ENCODE results near the gene PRMT7. TPM values are rescaled to one million over a fixed set of nuclear protein-coding genes. Genes with fewer than 3 reads are reported as not detected.

Gene PRMT7
- total RNA-seq, 2 experiments from 2014 or later = 80.4 to 85.1 TPM

DNA sequence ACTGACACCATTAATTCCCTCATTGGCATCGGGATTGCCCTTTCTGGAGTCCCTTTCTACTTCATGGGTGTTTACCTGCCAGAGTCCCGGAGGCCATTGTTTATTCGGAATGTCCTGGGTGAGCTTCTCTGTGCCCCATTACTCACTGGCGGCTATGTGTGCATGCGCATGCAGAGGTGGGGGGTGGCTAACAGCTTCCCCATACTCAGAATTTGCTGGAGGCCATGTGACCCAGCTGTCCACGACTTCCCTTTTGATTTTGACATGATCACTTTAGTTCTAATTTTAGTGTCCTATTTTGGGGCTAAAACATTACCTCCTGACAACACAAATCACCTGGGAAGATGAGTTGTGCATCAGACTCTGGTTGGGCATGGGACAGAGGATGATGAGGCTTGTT is 14.1 kb upstream of the PRMT7 start:
- Histone ChIP-seq H3K27ac (ENCODE audit: low read depth, low read length, poor library complexity, severe bottlenecking) (no peak overlapping the region), H3K4me2 (ENCODE audit: low read length) (no peak overlapping the region), H3K79me2 (ENCODE audit: insufficient read depth, low read depth, low read length) (no peaks in the 10 kb centered on the region), H3K4me1 (ENCODE audit: insufficient read depth, low read length, poor library complexity, severe bottlenecking) (peaks cover 6% of the 10 kb centered on the region), H3K9me3 (ENCODE audit: low read length) (no peaks in the 10 kb centered on the region), H3K9me2 (ENCODE audit: insufficient read depth, low read length) (no peaks in the 10 kb centered on the region), H3K4me3 (ENCODE audit: low read depth, low read length, poor library complexity, severe bottlenecking) (no peak overlapping the region), H4K20me1 (ENCODE audit: insufficient read depth, low read length) (peaks cover 6% of the 10 kb centered on the region; the same call in 1 of the 2 replicates), H2AFZ (ENCODE audit: low read length) (no peak overlapping the region), H3K36me3 (ENCODE audit: insufficient read depth, low read length) (peaks cover 100% of the 10 kb centered on the region)
- no peak for DNase-seq (ENCODE audit: low spot score)
- intact Hi-C loops (cut with micrococcal nuclease; ENCODE audit: unreplicated experiment) = no loop called here
- ChIA-PET CTCF (ENCODE audit: unreplicated experiment) (interaction anchor here (0.6 kb wide), 1 partner anchor 698 kb away, joined by 7 read pairs; no protein-coding TSS in a partner anchor), POLR2A (interaction anchor here (0.5 to 1.3 kb wide), 6 partner anchors 9 to 1147 kb away, joined by 3 to 5 read pairs (median 3); no protein-coding TSS in a partner anchor)
- no TSS peak for BruUV-seq (replicated peaks)
- TF ChIP-seq, protein P1, sequence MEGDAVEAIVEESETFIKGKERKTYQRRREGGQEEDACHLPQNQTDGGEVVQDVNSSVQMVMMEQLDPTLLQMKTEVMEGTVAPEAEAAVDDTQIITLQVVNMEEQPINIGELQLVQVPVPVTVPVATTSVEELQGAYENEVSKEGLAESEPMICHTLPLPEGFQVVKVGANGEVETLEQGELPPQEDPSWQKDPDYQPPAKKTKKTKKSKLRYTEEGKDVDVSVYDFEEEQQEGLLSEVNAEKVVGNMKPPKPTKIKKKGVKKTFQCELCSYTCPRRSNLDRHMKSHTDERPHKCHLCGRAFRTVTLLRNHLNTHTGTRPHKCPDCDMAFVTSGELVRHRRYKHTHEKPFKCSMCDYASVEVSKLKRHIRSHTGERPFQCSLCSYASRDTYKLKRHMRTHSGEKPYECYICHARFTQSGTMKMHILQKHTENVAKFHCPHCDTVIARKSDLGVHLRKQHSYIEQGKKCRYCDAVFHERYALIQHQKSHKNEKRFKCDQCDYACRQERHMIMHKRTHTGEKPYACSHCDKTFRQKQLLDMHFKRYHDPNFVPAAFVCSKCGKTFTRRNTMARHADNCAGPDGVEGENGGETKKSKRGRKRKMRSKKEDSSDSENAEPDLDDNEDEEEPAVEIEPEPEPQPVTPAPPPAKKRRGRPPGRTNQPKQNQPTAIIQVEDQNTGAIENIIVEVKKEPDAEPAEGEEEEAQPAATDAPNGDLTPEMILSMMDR (conservative IDR thresholded peaks at IDR 0.05; ENCODE audit: low read length) = no peak
- no peak for TF ChIP-seq EZH2phosphoT487 (IDR thresholded peaks at IDR 0.05; ENCODE audit: borderline replicate concordance, low read depth, low read length)

DNA sequence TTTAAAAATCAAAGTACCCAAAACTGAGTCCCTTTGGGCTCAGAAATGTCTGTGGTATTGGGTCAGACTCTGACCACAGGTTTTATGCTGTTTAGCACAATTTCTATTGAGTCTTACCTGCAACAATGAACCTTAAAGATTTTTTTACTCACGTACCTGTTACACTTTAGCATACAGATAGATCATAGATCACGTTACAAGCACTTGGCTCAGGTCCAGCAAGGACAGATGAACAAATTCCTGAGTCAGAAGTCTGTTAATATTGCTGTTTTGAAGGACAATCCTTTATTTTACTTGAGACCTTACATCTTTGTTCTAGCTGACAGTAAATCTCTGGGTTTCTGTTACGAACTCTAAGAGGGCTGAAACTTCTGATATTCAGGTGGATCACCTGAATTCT is 12.9 kb upstream of the PRMT7 start:
- no peak for DNase-seq (ENCODE audit: low spot score)
- Histone ChIP-seq H4K20me1 (ENCODE audit: insufficient read depth, low read length) (peaks cover 6% of the 10 kb centered on the region; the same call in 1 of the 2 replicates), H2AFZ (ENCODE audit: low read length) (no peak overlapping the region), H3K36me3 (ENCODE audit: insufficient read depth, low read length) (peaks cover 100% of the 10 kb centered on the region), H3K4me3 (ENCODE audit: low read depth, low read length, poor library complexity, severe bottlenecking) (no peak overlapping the region), H3K9me3 (ENCODE audit: low read length) (no peaks in the 10 kb centered on the region), H3K4me1 (ENCODE audit: insufficient read depth, low read length, poor library complexity, severe bottlenecking) (no peaks in the 10 kb centered on the region), H3K4me2 (ENCODE audit: low read length) (no peak overlapping the region), H3K9me2 (ENCODE audit: insufficient read depth, low read length) (no peaks in the 10 kb centered on the region), H3K79me2 (ENCODE audit: insufficient read depth, low read depth, low read length) (no peaks in the 10 kb centered on the region), H3K27ac (ENCODE audit: low read depth, low read length, poor library complexity, severe bottlenecking) (no peak overlapping the region)
- TSS peak; percentile 61 for BruUV-seq (replicated peaks)
- POLR2A ChIA-PET = interaction anchor here (1.0 to 4.4 kb wide), 2 partner anchors 8 to 13 kb away, joined by 3 to 16 read pairs; partner anchors contain the start of genes PRMT7 and SLC7A6OS
- CTCF ChIA-PET (ENCODE audit: unreplicated experiment) = no interaction called here
- TF ChIP-seq, protein P1 (conservative IDR thresholded peaks at IDR 0.05; ENCODE audit: low read length) = no peak
- no peak for TF ChIP-seq EZH2phosphoT487 (IDR thresholded peaks at IDR 0.05; ENCODE audit: borderline replicate concordance, low read depth, low read length)
- intact Hi-C loops (cut with micrococcal nuclease; ENCODE audit: unreplicated experiment) = no loop called here

DNA sequence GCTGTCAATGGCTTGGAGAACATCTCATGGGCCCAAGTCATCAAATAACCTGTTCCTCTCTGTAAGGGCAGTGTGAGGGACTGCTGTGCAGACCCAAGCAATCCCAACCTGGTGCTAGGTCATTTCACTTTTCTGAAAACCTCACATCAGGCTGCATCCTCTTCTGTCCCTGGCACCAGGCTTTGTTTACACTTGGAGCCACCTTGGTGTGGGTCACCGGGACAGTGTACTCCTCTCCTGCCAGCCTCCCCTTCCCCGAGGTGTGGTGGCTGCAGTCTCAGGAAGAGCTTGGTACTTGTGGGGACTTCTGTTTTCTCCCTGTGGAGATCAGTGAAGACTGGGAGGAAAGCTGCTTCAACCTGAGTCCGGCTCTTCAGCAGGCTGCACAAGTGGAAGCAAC is 12.5 kb upstream of the PRMT7 start:
- Histone ChIP-seq H3K4me1 (ENCODE audit: insufficient read depth, low read length, poor library complexity, severe bottlenecking) (no peaks in the 10 kb centered on the region), H3K27ac (ENCODE audit: low read depth, low read length, poor library complexity, severe bottlenecking) (no peak overlapping the region), H4K20me1 (ENCODE audit: insufficient read depth, low read length) (peaks cover 6% of the 10 kb centered on the region; the same call in 1 of the 2 replicates), H3K79me2 (ENCODE audit: insufficient read depth, low read depth, low read length) (no peaks in the 10 kb centered on the region), H3K4me3 (ENCODE audit: low read depth, low read length, poor library complexity, severe bottlenecking) (no peak overlapping the region), H3K9me3 (ENCODE audit: low read length) (no peaks in the 10 kb centered on the region), H3K4me2 (ENCODE audit: low read length) (no peak overlapping the region), H3K9me2 (ENCODE audit: insufficient read depth, low read length) (no peaks in the 10 kb centered on the region), H2AFZ (ENCODE audit: low read length) (no peak overlapping the region), H3K36me3 (ENCODE audit: insufficient read depth, low read length) (peaks cover 99% of the 10 kb centered on the region)
- intact Hi-C loops (cut with micrococcal nuclease; ENCODE audit: unreplicated experiment) = no loop called here
- DNase-seq (ENCODE audit: low spot score) = no peak
- ChIA-PET POLR2A (interaction anchor here (1.0 to 4.4 kb wide), 2 partner anchors 9 to 13 kb away, joined by 3 to 16 read pairs; partner anchors contain the start of genes PRMT7 and SLC7A6OS), CTCF (ENCODE audit: unreplicated experiment) (no interaction called here)
- no peak for TF ChIP-seq EZH2phosphoT487 (IDR thresholded peaks at IDR 0.05; ENCODE audit: borderline replicate concordance, low read depth, low read length)
- TF ChIP-seq, protein P1 (conservative IDR thresholded peaks at IDR 0.05; ENCODE audit: low read length) = no peak
- BruUV-seq (replicated peaks) = no TSS peak

Measured in OCI-LY7 (cell line).